ENCODE data around the gene ABCA4. TPM values are rescaled to one million over a fixed set of nuclear protein-coding genes. Genes with fewer than 3 reads are reported as not detected.
"Not testable (repeated sequence)": the region's sequence is repeated elsewhere in the genome, so short reads cannot be mapped to it uniquely, and the experiment has no call there.

ABCA4 gene
- total RNA-seq, 6 donors from 2014 or later = under 0.01 to 1.3 (median 0.53) TPM

GRCh38 chr1:93958726-93959100 is 162.2 kb downstream of the ABCA4 start:
- no peak for ATAC-seq (ENCODE audit: low FRiP score in 2 of 2)
- no peaks in the 10 kb centered on the region for H3K36me3 ChIP-seq
- no peaks in the 10 kb centered on the region for H3K27me3 ChIP-seq
- 50 to 54% methylated on average over 1 of the region's 1 CpG for WGBS, 2 donors
- TF ChIP-seq POLR2A (IDR thresholded peaks at IDR 0.05) (no peak), EP300 (IDR thresholded peaks at IDR 0.05) (no peak), CTCF (IDR thresholded peaks at IDR 0.05) (no peak), POLR2AphosphoS5 (IDR thresholded peaks at IDR 0.05) (no peak)
- peaks cover 0 to 13% (median 9%) of the 10 kb centered on the region in 4 donors for H3K9me3 ChIP-seq
- no peak overlapping the region for H3K4me3 ChIP-seq
- no peak overlapping the region for H3K27ac ChIP-seq
- H3K4me1 ChIP-seq = no peaks in the 10 kb centered on the region
- no peak for DNase-seq

DNA sequence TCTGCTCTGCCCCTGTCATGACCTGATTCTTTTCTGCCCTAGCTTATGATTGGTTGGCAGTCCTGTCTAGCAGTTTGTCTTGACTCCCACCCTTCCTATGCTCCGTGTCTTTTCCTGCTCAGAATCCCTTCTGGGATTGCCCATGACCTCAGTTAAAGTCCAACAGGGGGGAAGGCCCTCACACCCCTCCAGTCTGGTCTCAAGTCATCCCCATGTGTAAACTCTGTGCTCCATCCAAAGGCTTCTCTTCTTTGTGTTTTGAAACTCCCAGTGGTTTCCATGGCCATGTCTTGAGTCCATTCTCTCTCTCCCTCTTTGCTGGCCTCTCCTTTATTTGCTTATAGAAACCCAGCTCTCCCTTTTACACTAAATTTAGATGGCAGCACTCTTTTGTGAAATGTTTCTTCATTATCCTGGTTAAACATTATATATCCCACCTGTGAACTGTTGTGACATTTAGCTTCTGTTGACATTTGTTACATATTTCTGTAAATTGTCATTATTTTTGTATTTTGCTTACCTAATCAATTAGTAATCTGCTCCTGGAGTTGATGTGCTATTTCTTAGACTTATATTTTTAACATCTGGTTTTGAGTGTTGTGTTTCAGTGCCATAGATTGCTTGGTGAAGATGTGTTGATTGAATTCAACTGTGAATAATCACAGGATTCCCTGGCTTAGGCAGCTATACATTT is 162.8 kb downstream of the ABCA4 start:
- Histone ChIP-seq H3K27ac (no peak overlapping the region), H3K36me3 (no peaks in the 10 kb centered on the region), H3K4me1 (no peaks in the 10 kb centered on the region), H3K9me3 (peaks cover 0 to 13% (median 9%) of the 10 kb centered on the region in 4 donors), H3K4me3 (no peak overlapping the region), H3K27me3 (no peaks in the 10 kb centered on the region)
- no peak for DNase-seq
- ATAC-seq (ENCODE audit: low FRiP score in 2 of 2) = no peak
- no peak for TF ChIP-seq CTCF (IDR thresholded peaks at IDR 0.05)
- TF ChIP-seq EP300 (IDR thresholded peaks at IDR 0.05) = no peak
- no peak for TF ChIP-seq POLR2A (IDR thresholded peaks at IDR 0.05)
- no peak for TF ChIP-seq POLR2AphosphoS5 (IDR thresholded peaks at IDR 0.05)
- 83 to 90% methylated on average over 1 of the region's 1 CpG for WGBS, 2 donors

GRCh38 chr1:93955765-93956164 is 165.2 kb downstream of the ABCA4 start:
- TF ChIP-seq POLR2AphosphoS5 (IDR thresholded peaks at IDR 0.05) (no peak), POLR2A (IDR thresholded peaks at IDR 0.05) (no peak), EP300 (IDR thresholded peaks at IDR 0.05) (no peak), CTCF (IDR thresholded peaks at IDR 0.05) (no peak)
- Histone ChIP-seq H3K9me3 (peaks cover 0 to 13% (median 9%) of the 10 kb centered on the region in 4 donors), H3K4me1 (no peaks in the 10 kb centered on the region), H3K27ac (no peak overlapping the region), H3K4me3 (no peak overlapping the region), H3K36me3 (no peaks in the 10 kb centered on the region), H3K27me3 (no peaks in the 10 kb centered on the region)
- no peak for ATAC-seq (ENCODE audit: low FRiP score in 2 of 2)
- 59 to 83% methylated on average over 1 of the region's 1 CpG for WGBS, 2 donors
- DNase-seq = no peak

GRCh38 chr1:93947002-93947686 is 173.8 kb downstream of the ABCA4 start:
- not testable (repeated sequence) for H3K36me3 ChIP-seq; H3K9me3 ChIP-seq; ATAC-seq (ENCODE audit: low FRiP score in 2 of 2); H3K4me1 ChIP-seq; H3K4me3 ChIP-seq; H3K27ac ChIP-seq; DNase-seq; H3K27me3 ChIP-seq
- WGBS, 2 donors = 86 to 89% methylated on average over 2 of the region's 2 CpGs

Other genes starting within 250 kb of the ABCA4 start
- 10 to 100 TPM; 14.4 to 43.7 (median 33.2) TPM for gene DNTTIP2, start 241.9 kb downstream of the ABCA4 start, total RNA-seq
- gene GCLM, start 211.7 kb downstream of the ABCA4 start, total RNA-seq = 10 to 100 TPM; 11.3 to 25.1 (median 20.2) TPM
- gene ARHGAP29, start 116.4 kb upstream of the ABCA4 start, total RNA-seq = 10 to 100 TPM; 43.8 to 87.5 (median 49.0) TPM